ENCODE measurements around the gene RPA1.
A peak's percentile ranks its signal among the peaks of the same experiment; 100 is the strongest.
"Not testable (repeated sequence)": the region's sequence is repeated elsewhere in the genome, so short reads cannot be mapped to it uniquely, and the experiment has no call there.

The RPA1 gene

DNA sequence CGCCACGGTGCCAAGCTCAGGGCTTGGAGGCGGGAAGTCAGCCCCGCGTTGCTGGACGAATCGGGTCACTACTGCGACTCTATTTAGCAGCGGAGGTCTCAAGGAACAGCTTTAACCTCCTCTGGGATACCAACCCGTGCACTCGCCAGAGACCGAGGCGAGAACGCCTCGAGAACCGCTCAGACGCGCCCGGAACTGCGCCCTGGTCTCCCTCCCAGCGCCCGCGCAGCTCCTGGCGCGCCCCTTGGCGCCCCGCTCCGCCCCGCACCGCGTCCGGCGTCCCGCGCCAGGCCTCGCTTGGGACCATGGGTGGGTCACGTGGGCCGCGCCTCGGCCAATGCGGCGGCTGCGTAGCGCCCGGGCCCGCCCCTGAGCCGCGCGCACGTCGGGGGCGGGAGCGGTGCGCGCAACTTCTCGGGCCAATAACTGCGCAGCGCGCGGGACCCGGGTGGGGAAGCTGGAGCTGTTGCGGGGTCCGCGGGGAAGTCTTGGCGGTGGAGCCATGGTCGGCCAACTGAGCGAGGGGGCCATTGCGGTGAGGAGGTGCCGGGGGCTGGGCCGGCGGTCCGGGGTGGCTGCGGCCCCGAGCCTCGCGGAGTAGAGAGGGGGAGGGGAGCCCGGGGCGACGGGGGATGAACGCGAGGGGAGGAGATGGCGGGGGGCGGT is at the start of gene RPA1, which contains the start of gene SMYD4:
Gene RPA1, plus strand, starts transcription at position 414 of the 666 bp plus-strand sequence. Its CDS starts 89 bp downstream, at position 503.
Gene SMYD4, minus strand, starts transcription at position 311 of the 666 bp plus-strand sequence. CDS start 1,908 bp downstream, outside the sequence.
- peak; percentile 82 for DNase-seq

DNA sequence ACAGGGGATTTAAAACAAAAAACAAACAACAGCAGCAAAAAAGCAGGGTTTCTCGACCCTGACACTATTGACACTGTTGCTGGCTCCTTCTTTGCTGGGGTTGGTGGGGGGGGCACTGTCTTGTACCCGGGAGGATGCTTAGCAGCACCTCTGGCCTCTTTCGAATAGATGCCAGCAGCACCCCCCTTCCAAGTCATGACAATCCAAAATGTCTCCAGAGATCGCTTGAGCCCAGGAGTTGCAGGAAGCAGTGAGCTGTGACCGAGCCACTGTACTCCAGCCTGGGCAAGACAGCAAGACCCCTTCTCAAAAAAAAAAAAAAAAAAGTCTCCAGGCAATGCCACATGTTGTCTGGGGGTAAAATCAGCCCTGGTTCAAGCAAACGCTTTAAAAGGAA is 47.6 kb upstream of the RPA1 start:
- no peak for DNase-seq

DNA sequence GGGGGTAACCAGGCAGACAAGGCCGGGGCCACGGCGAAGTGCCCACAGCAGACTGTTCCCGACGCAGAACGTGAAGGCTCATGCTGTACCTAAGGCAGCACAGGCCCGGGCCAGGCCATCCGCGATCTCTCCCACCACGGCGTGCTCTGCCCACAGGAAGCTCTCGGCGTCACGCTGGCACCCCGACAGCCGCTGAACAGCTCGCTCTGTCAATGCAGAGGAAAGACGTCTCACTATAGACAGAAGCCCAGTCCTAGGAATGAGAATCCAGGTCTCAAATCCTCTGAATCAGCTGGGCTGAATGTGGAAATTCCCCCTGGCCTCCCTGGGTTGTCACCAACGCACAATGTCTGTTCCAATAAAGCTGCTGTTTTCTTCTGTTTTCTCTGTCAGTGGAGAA is 46.5 kb upstream of the RPA1 start:
- DNase-seq, result no peak

DNA sequence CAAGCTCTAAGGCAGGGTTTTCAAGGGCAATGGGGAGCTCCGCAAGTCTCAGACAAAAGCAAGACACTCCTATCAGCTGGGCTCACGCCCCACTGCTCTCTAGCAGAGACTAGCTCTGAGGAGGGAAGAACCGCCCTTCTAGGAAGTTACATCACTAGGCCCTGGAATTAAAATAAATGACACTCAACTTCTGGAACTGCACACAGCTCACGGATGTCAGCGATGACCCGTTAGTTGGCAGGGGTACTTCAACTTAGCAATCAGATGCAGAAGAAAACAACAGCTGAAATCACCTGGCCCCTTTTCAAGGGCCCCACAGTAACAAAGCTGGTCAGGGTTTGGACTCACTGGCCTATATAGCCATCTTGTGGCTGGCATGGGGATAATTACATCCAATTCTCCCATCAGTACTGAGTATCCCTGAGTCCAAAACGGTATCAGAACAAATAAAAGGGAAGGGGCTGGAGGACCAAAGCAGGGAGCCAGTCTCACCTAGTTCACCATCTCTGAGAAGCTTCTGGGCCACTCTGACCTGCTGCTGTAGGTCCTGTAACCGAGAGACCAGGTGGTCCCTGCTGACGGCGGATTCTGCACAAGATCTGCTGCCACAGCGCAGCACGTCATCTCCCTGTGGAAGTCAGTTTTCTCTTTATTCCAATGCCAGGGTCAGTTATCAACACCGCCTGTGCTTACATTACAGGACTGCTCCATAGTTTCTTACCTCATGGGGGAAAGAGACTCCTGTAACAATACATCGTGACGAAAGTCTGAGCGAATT is 45.8 kb upstream of the RPA1 start:
- DNase-seq, result no peak

DNA sequence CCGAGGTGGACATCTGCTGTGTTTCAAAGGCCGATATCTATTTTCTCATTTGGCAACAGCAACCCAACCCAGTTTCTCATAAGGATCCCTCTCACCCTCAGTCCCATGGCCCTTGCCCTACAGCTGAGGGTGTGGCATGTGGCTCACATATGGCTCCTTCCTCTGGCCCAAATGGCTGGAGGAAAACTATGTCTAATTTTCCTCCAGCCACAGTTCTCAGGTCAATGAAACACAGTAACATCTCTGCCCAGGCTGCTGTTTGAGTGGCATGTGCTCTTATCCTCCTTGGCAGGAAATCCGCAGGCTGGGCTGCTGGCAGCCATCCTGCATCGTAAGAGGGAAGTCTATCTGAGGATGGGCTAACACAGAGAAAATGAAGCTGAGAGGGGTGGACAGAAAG is 43.9 kb upstream of the RPA1 start:
- no peak for DNase-seq

DNA sequence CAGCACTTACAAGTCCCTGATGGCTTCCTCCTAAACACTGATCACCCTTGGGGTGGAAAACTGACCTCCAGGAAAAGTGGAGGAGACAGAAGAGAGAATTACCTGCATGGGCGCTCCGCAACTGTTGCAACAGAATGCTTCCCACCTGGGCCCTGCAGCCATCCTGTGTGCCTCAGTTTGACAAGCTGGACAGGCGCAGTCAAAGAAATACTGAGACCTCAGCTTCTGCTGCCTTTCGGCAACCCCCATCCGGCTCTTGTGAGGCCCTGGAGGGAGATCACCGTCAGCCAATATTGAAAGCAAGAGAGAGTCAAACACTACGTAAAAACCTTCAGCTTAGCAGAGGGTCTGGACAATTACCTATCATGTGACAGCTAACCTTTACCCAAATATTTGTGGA is 43.1 kb upstream of the RPA1 start:
- no peak for DNase-seq

DNA sequence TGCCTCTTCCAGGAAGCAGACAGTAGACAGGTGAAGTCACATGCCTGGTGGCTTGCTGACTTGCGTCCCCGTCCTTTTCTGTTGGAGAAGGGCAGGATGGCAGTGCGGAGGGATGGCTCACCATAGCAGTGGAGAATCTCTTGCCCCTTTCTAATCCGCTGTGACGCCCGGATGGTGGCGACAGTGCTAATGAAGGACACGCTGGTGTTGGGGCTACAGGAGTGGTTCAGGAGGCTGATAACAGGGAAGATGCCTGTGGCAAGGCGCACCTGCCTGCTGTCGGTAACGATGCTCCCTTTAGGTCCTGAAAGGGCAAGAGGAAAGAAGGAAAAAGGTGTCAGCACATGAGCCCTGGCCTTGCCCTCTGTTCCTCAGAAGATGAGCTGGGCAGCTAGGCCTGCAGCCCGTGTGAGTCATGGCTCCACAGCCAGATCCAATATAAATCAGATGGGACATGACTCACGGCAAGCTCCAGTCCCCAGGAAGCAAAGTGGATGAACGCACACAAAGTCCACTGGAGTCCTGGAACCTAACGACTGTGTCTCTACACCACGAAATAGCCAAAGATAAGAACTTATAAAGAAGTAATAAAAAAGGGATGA is 42.4 kb upstream of the RPA1 start:
- peak; percentile 88 for DNase-seq

DNA sequence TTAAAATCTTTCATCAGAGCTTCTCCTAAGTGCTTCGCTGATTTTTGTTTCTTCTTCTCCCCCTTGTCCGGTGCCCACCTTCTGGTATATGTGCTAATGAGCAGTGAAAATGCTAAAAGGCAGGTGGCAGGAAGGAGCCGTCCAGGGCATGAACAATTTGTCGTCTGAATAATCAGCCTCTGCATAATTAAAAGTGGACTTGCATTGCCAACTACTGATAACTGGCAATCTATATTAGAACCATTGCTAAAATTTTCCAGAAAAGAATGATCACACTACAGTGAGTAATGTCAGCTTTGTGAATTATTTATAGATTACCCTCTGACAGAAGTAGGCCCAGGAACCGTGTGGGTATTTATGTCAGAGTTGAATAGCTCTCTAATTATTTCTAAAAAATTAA is 39.9 kb upstream of the RPA1 start:
- no peak for DNase-seq

DNA sequence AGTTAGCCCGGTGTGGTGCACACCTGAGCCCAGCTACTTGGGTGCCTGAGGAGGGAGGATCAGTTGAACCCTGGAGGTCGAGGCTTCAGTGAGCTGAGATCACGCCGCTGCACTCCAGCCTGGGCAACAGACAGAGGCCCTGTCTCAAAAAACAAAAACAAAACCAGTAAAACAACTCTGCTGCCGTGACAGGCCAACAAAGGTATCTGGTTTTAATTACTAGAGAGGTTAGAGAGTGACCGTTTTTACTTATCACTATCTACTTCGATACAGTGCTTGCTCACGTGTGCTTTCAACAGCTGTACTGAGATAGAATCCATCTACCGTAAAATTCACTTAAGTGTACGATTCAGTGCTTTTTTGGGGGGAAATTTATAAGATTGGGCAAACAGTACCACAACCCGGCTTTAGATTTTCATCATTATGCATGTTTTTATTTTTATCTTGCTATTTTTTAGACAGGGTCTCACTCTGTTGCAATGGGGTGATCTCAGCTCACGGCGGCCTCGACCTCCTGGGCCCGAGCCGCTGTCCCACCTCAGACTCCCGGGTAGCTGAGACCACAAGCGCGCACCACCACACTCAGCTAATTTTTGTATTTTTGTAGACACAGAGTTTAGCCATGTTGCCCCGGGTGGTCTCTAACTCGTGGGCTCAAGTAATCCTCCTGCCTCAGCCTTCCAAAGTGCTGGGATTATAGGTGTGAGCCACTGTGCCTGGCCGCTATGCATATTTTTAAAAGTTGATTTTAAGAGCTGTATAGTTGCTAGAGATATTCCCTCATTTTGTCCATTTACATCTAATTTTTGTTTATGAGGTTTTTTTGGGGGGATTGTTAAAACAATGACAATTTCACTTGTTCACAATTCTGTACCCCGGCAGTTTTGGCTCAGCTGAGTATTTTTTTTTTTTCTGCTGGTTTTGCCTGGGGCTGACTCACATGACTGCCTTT is 37.0 kb upstream of the RPA1 start:
- no peak for DNase-seq

DNA sequence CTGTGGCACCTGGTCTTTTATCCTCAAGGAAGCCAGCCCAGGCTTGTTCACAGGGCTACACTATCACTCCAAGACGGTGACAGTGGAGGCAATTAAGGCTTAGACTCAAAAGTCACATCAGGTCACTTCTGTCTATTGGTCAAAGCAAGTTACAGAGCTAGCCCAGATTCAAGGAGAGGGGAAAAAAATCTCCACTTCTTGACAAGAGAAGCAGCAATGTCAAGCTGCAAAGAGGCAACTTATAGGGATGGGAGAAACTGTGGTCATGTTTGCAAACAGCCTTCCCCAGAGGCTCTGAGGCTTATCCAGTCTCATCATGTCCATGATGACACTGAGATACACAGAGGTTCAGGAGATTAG is 36.4 kb upstream of the RPA1 start:
- DNase-seq, result no peak

DNA sequence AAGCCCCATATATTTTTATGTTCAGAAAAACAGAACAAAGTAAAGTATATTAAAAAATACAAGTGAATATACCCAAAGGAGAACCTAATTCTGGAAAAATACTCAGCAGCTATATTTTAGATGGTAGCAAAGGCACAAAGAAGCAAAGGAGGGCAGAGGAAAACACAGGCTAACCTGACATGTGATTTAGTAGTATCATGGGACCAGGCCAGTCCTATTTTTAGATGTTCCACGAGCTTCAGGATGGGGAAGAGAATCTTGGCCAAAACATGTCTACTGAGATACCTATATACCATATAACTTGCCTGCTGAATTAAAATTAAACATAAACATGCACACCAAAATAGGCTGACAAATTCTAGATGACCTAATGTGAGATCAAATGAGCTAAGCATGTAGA is 33.0 kb upstream of the RPA1 start:
- DNase-seq, result no peak

DNA sequence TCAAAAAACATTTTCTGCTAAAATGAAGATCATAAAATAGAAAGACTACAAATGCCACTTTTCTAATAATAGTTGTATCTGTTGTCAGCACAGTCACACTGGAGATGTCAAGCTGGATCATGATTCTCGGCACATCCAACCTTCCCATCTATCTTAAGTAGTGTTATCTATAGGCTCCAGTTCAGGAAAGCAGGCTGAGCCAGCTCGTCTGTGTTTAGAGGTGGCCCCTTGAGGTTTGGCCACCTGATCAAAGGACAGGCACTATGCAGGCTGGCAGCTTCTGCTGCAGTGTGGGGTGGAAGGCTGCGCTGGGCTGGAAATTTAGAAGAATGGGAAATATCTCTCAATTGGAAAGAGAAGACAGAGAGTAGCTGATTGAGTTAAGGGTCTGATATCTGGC is 32.5 kb upstream of the RPA1 start:
- DNase-seq, result no peak

DNA sequence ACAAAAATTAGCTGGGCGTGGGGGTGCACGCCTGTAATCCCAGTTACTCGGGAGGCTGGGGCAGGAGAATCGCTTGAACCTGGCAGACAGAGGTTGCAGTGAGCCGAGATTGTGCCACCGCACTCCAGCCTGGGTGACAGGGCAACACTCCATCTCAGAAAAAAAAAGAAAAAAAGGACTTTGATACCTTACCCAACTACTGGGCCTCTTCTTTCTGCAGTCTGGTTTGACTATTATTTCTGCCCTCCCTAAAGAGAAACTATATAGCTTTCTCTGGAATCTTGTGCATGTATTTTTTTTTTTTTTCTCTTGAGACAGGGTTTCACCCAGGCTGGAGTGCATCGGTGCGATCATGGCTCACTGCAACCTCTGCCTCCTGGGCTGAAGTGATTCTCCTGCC is 32.0 kb upstream of the RPA1 start:
- not testable (repeated sequence) for DNase-seq

DNA sequence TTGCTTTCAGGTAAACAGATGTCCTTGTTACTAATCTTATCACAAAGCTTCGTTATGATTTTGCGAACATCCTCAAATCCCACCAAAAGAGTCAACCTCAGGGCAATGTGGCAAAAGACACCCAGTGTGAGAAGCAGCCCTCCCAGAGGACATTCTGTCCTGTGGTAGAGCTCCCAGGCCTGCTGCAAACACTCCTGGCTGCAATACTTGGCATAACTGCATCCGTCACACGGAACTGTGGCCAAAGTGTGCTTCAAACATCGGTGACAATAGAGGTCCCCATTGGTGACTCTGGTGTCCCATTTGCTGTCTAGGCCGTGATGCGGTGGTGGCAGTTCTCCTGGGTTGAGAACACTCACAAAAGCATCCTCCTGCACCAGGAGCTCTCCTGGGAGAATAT is 29.6 kb upstream of the RPA1 start:
- no peak for DNase-seq

DNA sequence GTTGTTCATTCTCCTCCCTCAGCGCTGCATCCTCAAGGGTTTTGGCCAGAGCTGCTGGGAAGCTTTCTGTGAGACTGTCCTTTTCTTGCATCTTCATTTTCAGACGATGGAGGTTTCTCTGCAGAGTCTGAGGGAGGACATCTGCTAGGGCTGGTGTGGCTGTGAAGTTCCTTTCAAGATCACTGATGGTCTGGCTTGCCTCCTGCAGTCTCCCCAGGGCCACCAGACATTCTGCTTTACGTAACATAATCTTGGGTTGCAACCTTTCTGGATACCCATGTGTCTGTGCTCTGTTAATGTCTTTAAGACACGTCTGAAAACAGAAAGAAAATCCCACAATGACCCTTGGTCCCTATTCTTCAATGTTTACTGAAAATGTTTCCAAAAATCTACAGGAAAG is 29.1 kb upstream of the RPA1 start:
- DNase-seq, result no peak

DNA sequence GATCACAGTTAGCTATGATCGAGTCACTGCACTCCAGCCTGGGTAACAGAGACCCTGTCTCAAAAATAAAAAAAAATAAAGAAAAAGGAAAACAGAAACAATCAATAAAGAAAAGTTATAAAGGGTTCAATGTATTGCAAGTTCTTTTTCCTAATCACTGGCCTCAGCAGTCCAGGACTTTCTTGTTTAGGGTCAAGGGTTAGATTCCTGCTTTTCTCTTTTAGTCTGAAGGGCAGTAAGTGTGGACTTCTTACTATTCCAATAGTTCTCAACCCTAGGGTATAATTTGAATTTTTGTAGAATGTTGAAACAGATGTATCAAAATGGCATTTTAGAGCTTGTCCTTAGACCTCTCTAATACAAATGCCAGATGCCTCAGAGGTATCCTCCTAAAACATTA is 27.4 kb upstream of the RPA1 start:
- DNase-seq, result no peak

DNA sequence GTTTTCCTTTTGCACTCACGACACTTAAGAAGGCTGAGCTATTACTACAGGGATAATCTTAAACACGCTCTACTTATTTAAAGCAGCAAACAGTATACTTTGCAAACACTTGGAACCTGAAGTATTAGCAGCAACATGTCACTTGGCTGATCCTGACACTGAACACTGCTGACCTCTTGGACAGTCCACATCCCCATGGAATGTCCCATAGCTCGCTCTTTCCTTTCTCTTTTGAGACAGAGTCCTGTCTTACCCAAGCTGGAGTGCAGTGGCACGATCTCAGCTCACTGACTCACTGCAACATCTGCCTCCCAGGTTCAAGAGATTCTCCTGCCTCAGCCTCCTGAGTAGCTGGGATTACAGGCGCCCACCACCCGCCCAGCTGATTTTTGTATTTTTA is 26.5 kb upstream of the RPA1 start:
- DNase-seq, result no peak

DNA sequence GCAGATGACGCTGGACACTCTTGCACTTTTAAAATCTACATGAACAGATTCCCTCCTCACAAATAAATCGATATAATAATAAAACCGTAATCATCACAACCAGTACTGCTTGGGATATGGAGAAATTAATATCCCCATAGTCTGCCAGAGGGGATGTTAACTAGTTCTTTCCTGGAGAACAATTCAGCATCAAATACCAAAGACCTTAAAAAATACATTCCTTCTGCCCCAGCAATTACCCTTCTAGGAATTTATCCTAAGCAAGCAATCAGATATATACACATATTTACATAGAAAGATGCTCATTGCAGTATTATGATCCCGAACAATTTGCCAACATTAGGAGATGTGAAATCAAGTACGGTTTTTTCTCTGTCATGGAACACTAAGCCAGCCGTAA is 21.9 kb upstream of the RPA1 start:
- no peak for DNase-seq

DNA sequence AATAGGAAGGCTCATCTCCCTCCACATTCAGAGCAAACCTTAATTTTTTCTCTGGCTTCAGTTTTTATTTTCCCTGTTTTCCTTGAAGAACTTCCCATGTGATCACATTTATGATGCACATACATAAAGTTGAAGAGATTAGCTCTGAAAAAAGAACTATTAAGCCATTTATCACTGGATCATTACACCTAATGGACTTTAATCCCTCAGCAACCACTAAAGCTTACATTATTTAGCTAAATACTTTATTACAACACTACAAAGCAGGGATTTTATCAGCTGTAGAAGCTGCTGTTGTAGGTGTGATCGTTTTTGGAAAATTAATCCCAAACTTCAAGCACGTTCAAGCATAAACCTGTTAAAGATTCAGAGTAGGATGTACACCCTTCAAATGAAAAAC is 21.2 kb upstream of the RPA1 start:
- no peak for DNase-seq

DNA sequence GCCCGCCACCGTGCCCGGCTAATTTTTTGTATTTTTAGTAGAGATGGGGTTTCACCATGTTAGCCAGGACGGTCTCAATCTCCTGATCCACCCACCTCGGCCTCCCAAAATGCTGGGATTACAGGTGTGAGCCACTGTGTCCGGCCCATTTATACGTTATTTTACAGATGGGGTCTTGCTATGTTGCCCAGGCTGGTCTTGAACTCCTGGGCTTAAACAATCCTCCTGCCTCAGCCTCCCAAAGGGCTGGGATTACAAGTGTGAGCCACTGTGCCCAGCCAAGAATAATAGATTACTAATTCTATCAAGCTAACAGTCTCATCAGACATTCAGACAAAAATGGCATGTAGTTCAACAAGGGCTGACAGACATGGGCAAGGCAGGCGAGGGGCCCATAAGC is 20.0 kb upstream of the RPA1 start:
- not testable (repeated sequence) for DNase-seq

DNA sequence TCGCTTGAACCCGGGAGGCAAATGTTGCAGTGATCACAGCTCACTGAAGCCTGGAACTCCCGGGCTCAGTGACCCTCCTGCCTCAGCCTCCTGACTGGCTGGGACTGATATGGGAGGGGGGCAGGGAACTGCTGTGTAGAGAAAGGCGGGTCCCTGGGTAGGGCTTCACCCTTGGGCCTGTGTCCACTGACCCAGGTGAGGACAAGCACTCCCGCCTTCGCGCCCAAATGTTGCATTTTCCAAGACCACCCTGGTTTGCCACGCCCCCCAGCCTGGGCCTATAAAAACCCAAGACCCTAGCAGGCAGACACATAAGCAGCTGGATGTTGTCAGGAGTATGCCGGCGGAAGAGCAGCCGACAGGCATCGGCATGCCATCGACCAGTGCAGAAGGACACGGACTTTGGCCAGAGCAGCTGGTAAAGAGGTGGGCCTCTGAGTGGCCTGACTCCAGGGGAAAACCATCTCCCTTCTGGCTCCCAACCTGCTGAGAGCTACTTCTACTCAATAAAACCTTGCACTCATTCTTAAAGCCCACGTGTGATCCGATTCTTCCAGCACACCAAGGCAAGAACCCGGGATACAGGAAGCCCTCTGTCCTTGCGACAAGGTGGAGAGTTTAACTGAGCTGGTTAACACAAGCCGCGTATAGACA is 19.2 kb upstream of the RPA1 start:
- no peak for DNase-seq

DNA sequence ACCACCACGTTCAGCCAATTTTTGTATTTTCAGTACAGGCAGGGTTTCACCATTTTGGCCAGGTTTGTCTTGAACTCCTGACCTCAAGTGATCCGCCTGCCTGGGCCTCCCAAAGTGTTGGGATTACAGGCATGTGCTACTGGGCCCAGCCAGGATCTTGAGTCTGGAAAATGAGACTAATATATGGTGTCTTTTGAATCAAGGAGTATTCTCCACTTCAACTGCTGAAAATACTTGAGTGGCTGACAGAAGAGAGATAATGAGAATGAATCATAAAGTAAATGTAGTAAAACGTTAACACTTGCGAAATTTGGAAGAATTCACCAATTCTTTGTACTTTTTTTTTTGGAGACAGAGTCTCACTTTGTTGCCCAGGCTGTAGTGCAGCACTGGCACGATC is 16.7 kb upstream of the RPA1 start:
- DNase-seq, result no peak
